Keratinocyte (primary cell): ENCODE results near the gene ZFP36L1. TPM values are rescaled to one million over a fixed set of nuclear protein-coding genes. Genes with fewer than 3 reads are reported as not detected.

Experiments
- DNase-seq: peaks from one replicate; pipeline ENCODE4 v3.0.0-alpha.2; 2011; ENCODE audit warnings: low read depth, missing footprints, low spot score
- FAIRE-seq: peaks from 2 replicates; lab custom pipeline; 2011; peaks lifted over from hg19 to GRCh38; lab: Jason Lieb, UNC
- H2AFZ ChIP-seq: 2 replicates; pipeline ENCODE4 v1.6.0; 2012; ENCODE audit warnings: low read length, control low read depth, inconsistent platforms; ENCODE audit not compliant: control insufficient read depth
- H3K27ac ChIP-seq: 2 replicates; pipeline ENCODE4 v1.5.1; 2011; ENCODE audit warnings: low read length; ENCODE audit not compliant: control insufficient read depth, insufficient read depth
- H3K27me3 ChIP-seq: 3 replicates; pipeline ENCODE4 v1.6.0; 2011; ENCODE audit warnings: low read length; ENCODE audit not compliant: control insufficient read depth, insufficient read depth; ENCODE audit errors: extremely low read depth
- H3K36me3 ChIP-seq, 2 experiments: 2 replicates in 1 of 2; 3 replicates in 1 of 2; pipeline ENCODE4 v1.5.1; 2011; ENCODE audit warnings: low read length in 2 of 2, mild to moderate bottlenecking in 1 of 2; ENCODE audit not compliant: control insufficient read depth in 2 of 2, insufficient read depth in 2 of 2; ENCODE audit errors: extremely low read depth in 1 of 2
- H3K4me1 ChIP-seq: 3 replicates; pipeline ENCODE4 v1.5.1; 2011; ENCODE audit warnings: low read length; ENCODE audit not compliant: control insufficient read depth, insufficient read depth; ENCODE audit errors: extremely low read depth
- H3K4me2 ChIP-seq: 3 replicates; pipeline ENCODE4 v1.6.0; 2011; ENCODE audit warnings: low read depth, low read length; ENCODE audit not compliant: control insufficient read depth, insufficient read depth; ENCODE audit errors: extremely low read depth
- H3K4me3 ChIP-seq, 3 experiments: fragments of 200-600 bp in 1 of 3; sonication (generic) in 1 of 3; 2 replicates in 2 of 3; 3 replicates in 1 of 3; pipeline ENCODE4 v1.5.1; 2011 to 2016; ENCODE audit warnings: low read length in 3 of 3, mild to moderate bottlenecking in 3 of 3, control low read depth in 2 of 3, inconsistent platforms in 1 of 3, low read depth in 1 of 3, mixed read lengths in 1 of 3, mixed run types in 1 of 3, moderate library complexity in 1 of 3; ENCODE audit not compliant: control insufficient read depth in 2 of 3, insufficient read depth in 2 of 3; ENCODE audit errors: extremely low read depth in 1 of 3
- H3K79me2 ChIP-seq: 2 replicates; pipeline ENCODE4 v1.6.0; 2012; ENCODE audit warnings: low read length; ENCODE audit not compliant: control insufficient read depth, insufficient read depth
- H3K9ac ChIP-seq: 3 replicates; pipeline ENCODE4 v1.6.0; 2011; ENCODE audit warnings: low read length; ENCODE audit not compliant: control insufficient read depth, insufficient read depth; ENCODE audit errors: extremely low read depth
- H3K9me1 ChIP-seq: 3 replicates; pipeline ENCODE4 v1.6.0; 2011; ENCODE audit warnings: low read length; ENCODE audit not compliant: control insufficient read depth, insufficient read depth; ENCODE audit errors: extremely low read depth
- H3K9me3 ChIP-seq: 2 replicates; pipeline ENCODE4 v1.5.1; 2012; ENCODE audit warnings: low read depth, low read length; ENCODE audit not compliant: control insufficient read depth
- H4K20me1 ChIP-seq: 3 replicates; pipeline ENCODE4 v1.6.0; 2011; ENCODE audit warnings: low read length; ENCODE audit not compliant: control insufficient read depth, insufficient read depth; ENCODE audit errors: extremely low read depth
- EZH2 ChIP-seq: IDR thresholded peaks from one replicate; pipeline ENCODE4 v1.6.1; 2012; ENCODE audit warnings: inconsistent platforms, mild to moderate bottlenecking, low read length, moderate library complexity
- dilution Hi-C: fragments of 300-500 bp; cut with MboI; formaldehyde crosslinking; loops from one replicate; pipeline ENCODE4 v1.7.0; 2020; ENCODE audit warnings: low sequenced_read_pairs; ENCODE audit not compliant: extremely low pct_ligation_motif_present
- polyA plus RNA-seq, 5 experiments: library from polyadenylated mRNA; depleted of rRNA in 3 of 5; stranded (reverse) in 3 of 5; stranded (forward) in 1 of 5; unstranded in 1 of 5; fragments of >200 nt; gene quantifications; 1 replicate in 1 of 5; 2 replicates in 3 of 5; 3 replicates in 1 of 5; pipeline versions ENCODE4 v1.2.1 to v1.2.3, GENCODE V29; 2011 to 2012; ENCODE audit warnings: missing spikeins in 2 of 5, low read depth in 1 of 5, low replicate concordance in 1 of 5
- TF ChIP-seq, protein P1 (sequence below), 3 experiments: IDR thresholded peaks in 1 of 3; conservative IDR thresholded peaks in 1 of 3; optimal IDR thresholded peaks in 1 of 3; 2 replicates in 2 of 3; 3 replicates in 1 of 3; pipeline versions ENCODE3 to v1.5.1; 2011; ENCODE audit warnings: low read length in 3 of 3, mild to moderate bottlenecking in 3 of 3, moderate library complexity in 2 of 3, control low read depth in 1 of 3, inconsistent platforms in 1 of 3; ENCODE audit not compliant: insufficient read depth in 2 of 3; ENCODE audit errors: extremely low read depth in 1 of 3

The ZFP36L1 gene
- polyA plus RNA-seq, 1 donor (not counting 4 experiments of a cell fraction or from before 2014, with no cell fraction given) = 85.2 TPM

DNA sequence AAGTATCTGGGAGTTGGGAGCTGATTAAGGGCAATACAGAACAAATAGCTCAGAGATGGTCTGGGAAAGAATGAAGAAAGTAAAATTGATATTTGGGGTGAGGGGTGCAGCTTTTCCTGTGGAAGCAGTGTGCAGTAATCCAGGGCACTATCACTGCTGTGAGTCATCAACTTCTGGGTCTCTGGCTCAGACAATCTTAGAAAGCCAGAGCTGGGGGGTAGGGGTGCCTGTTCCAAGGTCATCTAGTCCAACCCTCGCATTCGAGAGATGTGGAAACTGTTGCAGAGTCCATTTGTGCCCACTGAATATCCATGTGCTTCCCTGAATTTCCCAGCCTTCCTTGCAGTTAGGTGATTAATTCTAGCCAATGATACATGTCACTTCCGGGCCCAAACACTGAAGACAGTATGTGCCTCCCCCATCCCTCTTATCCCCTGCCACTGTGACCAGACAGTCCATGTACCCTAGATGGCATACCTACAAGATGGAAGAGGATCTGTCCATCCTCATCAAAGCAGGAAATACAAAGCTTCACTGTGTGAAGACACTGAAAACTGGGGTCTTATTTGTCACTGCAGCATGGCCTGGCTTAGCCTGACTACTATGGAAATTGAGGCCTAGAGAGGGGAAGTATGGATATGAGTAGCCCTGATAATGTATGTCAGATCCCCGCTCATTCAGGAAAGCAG is 51.9 kb downstream of the ZFP36L1 start:
- FAIRE-seq (no peak), DNase-seq (no peak)
- no peaks in the 10 kb centered on the region for H4K20me1 ChIP-seq
- H3K27me3 ChIP-seq = no peaks in the 10 kb centered on the region
- TF ChIP-seq, protein P1, sequence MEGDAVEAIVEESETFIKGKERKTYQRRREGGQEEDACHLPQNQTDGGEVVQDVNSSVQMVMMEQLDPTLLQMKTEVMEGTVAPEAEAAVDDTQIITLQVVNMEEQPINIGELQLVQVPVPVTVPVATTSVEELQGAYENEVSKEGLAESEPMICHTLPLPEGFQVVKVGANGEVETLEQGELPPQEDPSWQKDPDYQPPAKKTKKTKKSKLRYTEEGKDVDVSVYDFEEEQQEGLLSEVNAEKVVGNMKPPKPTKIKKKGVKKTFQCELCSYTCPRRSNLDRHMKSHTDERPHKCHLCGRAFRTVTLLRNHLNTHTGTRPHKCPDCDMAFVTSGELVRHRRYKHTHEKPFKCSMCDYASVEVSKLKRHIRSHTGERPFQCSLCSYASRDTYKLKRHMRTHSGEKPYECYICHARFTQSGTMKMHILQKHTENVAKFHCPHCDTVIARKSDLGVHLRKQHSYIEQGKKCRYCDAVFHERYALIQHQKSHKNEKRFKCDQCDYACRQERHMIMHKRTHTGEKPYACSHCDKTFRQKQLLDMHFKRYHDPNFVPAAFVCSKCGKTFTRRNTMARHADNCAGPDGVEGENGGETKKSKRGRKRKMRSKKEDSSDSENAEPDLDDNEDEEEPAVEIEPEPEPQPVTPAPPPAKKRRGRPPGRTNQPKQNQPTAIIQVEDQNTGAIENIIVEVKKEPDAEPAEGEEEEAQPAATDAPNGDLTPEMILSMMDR (optimal IDR thresholded peaks at IDR 0.05 in 1 of 3, IDR thresholded peaks at IDR 0.05 in 1 of 3, conservative IDR thresholded peaks at IDR 0.05 in 1 of 3; ENCODE audit: extremely low read depth in 1 of 3, insufficient read depth in 2 of 3, low read length in 3 of 3) = no peak
- TF ChIP-seq EZH2 = no peak
- no peaks in the 10 kb centered on the region for H3K9me1 ChIP-seq
- no peaks in the 10 kb centered on the region for H3K79me2 ChIP-seq
- no peak overlapping the region for H3K27ac ChIP-seq
- H3K4me1 ChIP-seq = no peaks in the 10 kb centered on the region
- no peak overlapping the region for H2AFZ ChIP-seq
- dilution Hi-C loops = no loop called here
- H3K9me3 ChIP-seq = peaks cover 2% of the 10 kb centered on the region
- H3K9ac ChIP-seq = no peak overlapping the region
- no peak overlapping the region for H3K4me2 ChIP-seq
- H3K36me3 ChIP-seq = no peaks in the 10 kb centered on the region
- H3K4me3 ChIP-seq = no peak overlapping the region

DNA sequence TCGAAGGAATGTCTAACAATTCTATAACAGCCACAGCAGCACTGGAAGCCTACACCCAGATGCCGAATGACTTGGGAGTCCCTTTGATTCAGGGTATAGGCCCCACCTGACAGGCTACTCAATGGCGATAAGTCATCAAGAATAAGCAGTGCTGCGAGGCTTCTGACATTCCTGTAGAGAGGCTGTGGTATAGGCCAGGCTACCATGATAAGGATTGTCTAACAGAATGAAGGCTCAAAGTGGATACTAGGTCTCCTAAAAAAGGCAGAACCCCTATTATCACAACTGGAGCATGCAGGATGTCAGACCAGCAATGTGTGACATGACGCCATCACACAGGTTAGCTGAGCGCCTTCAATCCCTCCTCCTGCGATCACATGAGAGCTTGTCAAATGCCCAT is 53.2 kb downstream of the ZFP36L1 start:
- H3K79me2 ChIP-seq = no peaks in the 10 kb centered on the region
- H3K9me3 ChIP-seq = peaks cover 2% of the 10 kb centered on the region
- H3K4me2 ChIP-seq = no peak overlapping the region
- dilution Hi-C loops = no loop called here
- no peak overlapping the region for H2AFZ ChIP-seq
- no peaks in the 10 kb centered on the region for H3K36me3 ChIP-seq
- no peaks in the 10 kb centered on the region for H3K9me1 ChIP-seq
- H3K4me3 ChIP-seq = no peak overlapping the region
- TF ChIP-seq EZH2 = no peak
- TF ChIP-seq, protein P1 (optimal IDR thresholded peaks at IDR 0.05 in 1 of 3, IDR thresholded peaks at IDR 0.05 in 1 of 3, conservative IDR thresholded peaks at IDR 0.05 in 1 of 3; ENCODE audit: extremely low read depth in 1 of 3, insufficient read depth in 2 of 3, low read length in 3 of 3) = no peak
- H3K4me1 ChIP-seq = no peaks in the 10 kb centered on the region
- no peaks in the 10 kb centered on the region for H4K20me1 ChIP-seq
- H3K27me3 ChIP-seq = no peaks in the 10 kb centered on the region
- no peak for DNase-seq
- H3K9ac ChIP-seq = no peak overlapping the region
- no peak for FAIRE-seq
- no peak overlapping the region for H3K27ac ChIP-seq
